BLaER1 (cell line): ENCODE data around the gene DTWD1.
"Not testable (repeated sequence)": the region's sequence is repeated elsewhere in the genome, so short reads cannot be mapped to it uniquely, and the experiment has no call there.

Source experiments
- H3K27ac ChIP-seq: shearing (Covaris generic); formaldehyde crosslinking; 2 replicates; pipeline ENCODE4 v1.8.1; 2022
- H3K27me3 ChIP-seq: shearing (Covaris generic); formaldehyde crosslinking; 2 replicates; pipeline ENCODE4 v1.8.1; 2022
- H3K36me3 ChIP-seq: shearing (Covaris generic); formaldehyde crosslinking; 2 replicates; pipeline ENCODE4 v1.8.1; 2022
- H3K4me1 ChIP-seq: shearing (Covaris generic); formaldehyde crosslinking; 2 replicates; pipeline ENCODE4 v1.8.1; 2022
- H3K4me2 ChIP-seq: shearing (Covaris generic); formaldehyde crosslinking; 2 replicates; pipeline ENCODE4 v1.8.1; 2022
- H3K4me3 ChIP-seq: shearing (Covaris generic); formaldehyde crosslinking; 2 replicates; pipeline ENCODE4 v1.8.1; 2022
- H3K9ac ChIP-seq: shearing (Covaris generic); formaldehyde crosslinking; 2 replicates; pipeline ENCODE4 v1.8.1; 2022
- H3K9me3 ChIP-seq: shearing (Covaris generic); formaldehyde crosslinking; 2 replicates; pipeline ENCODE4 v1.8.1; 2022
- H4K20me1 ChIP-seq: shearing (Covaris generic); formaldehyde crosslinking; 2 replicates; pipeline ENCODE4 v1.8.1; 2022
- Cebpa-rat ChIP-seq: shearing (Covaris generic); IDR thresholded peaks from 2 replicates; pipeline ENCODE4 v1.8.1; 2022

Gene DTWD1

DNA sequence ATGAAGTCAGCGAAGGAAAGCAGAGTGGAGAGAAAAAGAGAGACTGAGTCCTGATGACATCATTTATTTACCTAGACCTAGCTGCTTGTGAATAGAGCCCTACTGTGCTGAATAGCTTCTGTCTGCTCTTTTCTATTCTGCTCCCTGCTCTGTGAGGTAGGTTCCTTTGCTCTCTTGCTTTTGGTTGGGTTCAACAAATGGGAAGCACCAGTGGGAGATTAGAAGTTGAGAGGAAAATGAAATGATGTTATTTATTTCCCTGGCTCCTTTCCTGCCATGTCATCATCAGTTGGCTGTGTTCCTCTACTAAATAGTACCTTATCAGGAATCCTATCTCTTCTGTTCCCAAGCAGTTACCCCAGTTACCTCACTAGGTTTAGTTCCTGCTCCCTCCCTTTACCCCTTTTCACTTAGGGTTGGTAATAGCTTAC is 23.5 kb downstream of the DTWD1 start:
- no peak for TF ChIP-seq Cebpa-rat
- Histone ChIP-seq H3K4me1 (no peaks in the 10 kb centered on the region), H3K4me3 (no peak overlapping the region), H3K9ac (no peak overlapping the region), H3K9me3 (no peaks in the 10 kb centered on the region), H3K27ac (no peak overlapping the region), H3K36me3 (peaks cover 14% of the 10 kb centered on the region; the same call in 1 of the 2 replicates), H3K4me2 (no peak overlapping the region), H3K27me3 (no peaks in the 10 kb centered on the region), H4K20me1 (no peaks in the 10 kb centered on the region)

DNA sequence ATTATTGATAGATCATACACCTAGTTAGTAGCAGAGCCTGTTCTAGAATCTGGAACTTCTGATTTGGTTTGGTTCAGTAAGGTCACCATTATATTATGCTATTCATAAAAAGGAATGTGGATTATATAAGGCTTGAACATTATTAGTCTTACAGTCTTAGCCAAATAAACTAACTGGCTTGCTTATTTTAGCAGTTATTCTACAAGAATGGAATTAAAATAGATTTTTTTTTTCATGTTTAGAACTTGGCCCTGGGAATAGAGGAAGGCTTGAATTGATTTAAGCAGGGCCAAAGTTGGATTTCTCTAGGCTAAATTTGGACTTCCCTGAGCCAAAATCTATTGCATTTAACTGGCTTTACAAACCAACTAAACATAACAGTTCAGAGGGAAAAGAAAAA is 24.4 kb downstream of the DTWD1 start:
- Histone ChIP-seq H3K9me3 (no peaks in the 10 kb centered on the region), H4K20me1 (no peaks in the 10 kb centered on the region), H3K4me3 (no peak overlapping the region)

DNA sequence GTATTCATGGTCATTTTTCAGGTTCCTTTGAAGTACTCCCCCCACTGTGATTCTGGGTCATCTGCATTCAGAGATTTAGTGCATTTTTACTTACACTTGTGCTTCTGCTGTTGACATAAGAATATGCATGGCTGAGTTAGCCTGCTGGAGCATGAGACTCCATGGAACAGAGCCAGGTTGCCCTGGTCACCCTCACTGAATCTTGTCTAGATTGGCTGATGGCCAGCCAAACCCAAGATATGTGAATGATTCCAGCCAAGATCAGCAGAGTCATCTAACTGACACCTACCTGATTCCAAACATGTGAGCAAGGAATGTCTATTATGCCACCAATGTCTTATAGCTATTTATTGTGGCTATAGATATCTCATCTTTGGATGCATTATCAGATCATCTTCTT is 25.1 kb downstream of the DTWD1 start:
- H3K4me3 ChIP-seq: no peak overlapping the region
- no peaks in the 10 kb centered on the region for H3K9me3 ChIP-seq
- H3K36me3 ChIP-seq: peaks cover 14% of the 10 kb centered on the region; the same call in 1 of the 2 replicates
- no peak overlapping the region for H3K4me2 ChIP-seq
- H4K20me1 ChIP-seq: no peaks in the 10 kb centered on the region
- no peak for TF ChIP-seq Cebpa-rat
- H3K4me1 ChIP-seq: no peaks in the 10 kb centered on the region
- no peak overlapping the region for H3K9ac ChIP-seq
- no peak overlapping the region for H3K27ac ChIP-seq
- H3K27me3 ChIP-seq: no peaks in the 10 kb centered on the region

More for the DNA sequence above, 24.4 kb downstream of the DTWD1 start:
- Histone ChIP-seq H3K27ac (no peak overlapping the region), H3K4me1 (no peaks in the 10 kb centered on the region), H3K4me2 (no peak overlapping the region), H3K9ac (no peak overlapping the region), H3K36me3 (peaks cover 14% of the 10 kb centered on the region; the same call in 1 of the 2 replicates), H3K27me3 (no peaks in the 10 kb centered on the region)
- TF ChIP-seq Cebpa-rat: no peak

DNA sequence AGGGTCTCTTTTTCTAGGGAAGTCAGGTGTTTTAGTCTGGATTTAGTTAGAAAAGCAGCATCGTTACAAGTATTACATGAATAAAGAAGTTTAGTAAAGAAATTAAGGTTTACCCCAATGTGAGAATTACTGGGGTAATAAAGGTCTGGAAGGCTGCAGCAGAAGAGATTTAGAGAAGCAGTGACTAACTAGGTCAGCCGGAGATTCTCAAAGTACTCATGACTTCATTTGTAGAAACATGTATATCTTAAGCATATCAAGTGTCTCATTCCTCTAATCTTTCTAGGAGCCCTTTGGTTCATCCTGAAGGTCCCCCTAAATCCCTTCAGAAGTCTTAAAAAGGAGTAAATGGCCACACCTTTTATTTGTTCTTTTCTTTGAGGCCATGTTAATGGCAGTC is 26.0 kb downstream of the DTWD1 start:
- Histone ChIP-seq H3K9ac (no peak overlapping the region), H3K9me3 (peaks cover under 1% of the 10 kb centered on the region; the same call in 1 of the 2 replicates), H3K4me2 (no peak overlapping the region), H3K4me1 (no peaks in the 10 kb centered on the region), H3K27me3 (no peaks in the 10 kb centered on the region), H4K20me1 (no peaks in the 10 kb centered on the region), H3K36me3 (peaks cover 14% of the 10 kb centered on the region; the same call in 1 of the 2 replicates), H3K27ac (no peak overlapping the region), H3K4me3 (no peak overlapping the region)
- TF ChIP-seq Cebpa-rat: no peak

- Histone ChIP-seq H3K27me3 (no peaks in the 10 kb centered on the region), H3K9me3 (peaks cover 25% of the 10 kb centered on the region), H3K4me3 (no peak overlapping the region), H3K36me3 (no peaks in the 10 kb centered on the region), H3K4me2 (no peak overlapping the region), H4K20me1 (no peaks in the 10 kb centered on the region), H3K9ac (no peak overlapping the region), H3K4me1 (no peaks in the 10 kb centered on the region), H3K27ac (no peak overlapping the region)
- TF ChIP-seq Cebpa-rat: no peak
These were observed 29.1 kb downstream of the DTWD1 start for GRCh38 chr15:49649987-49650386.

DNA sequence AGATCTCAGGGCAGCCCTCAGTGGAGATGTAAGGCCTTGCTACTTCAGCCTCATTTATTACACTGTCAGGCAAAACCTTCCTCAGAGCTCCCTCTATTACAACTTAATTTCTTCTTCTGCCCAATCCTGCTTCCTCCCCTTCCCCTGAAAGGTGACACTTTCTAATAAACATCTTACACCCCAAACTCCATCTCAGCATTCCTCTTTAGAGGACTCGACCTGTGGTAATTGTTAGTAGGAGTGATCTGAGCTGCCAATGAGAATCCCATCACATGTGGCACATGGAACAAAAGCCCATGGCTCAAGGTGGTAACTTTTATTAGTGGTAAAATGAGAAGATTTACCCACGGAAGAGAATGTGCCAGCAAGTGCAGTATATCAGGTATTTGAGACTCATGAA is 29.8 kb downstream of the DTWD1 start:
- H3K4me3 ChIP-seq: no peak overlapping the region
- no peaks in the 10 kb centered on the region for H3K4me1 ChIP-seq
- no peak overlapping the region for H3K9ac ChIP-seq
- TF ChIP-seq Cebpa-rat: no peak
- H3K27me3 ChIP-seq: no peaks in the 10 kb centered on the region
- H3K27ac ChIP-seq: no peak overlapping the region
- peaks cover 25% of the 10 kb centered on the region for H3K9me3 ChIP-seq
- no peaks in the 10 kb centered on the region for H3K36me3 ChIP-seq
- H4K20me1 ChIP-seq: no peaks in the 10 kb centered on the region
- H3K4me2 ChIP-seq: no peak overlapping the region

- H3K4me2 ChIP-seq: no peak overlapping the region
- no peak overlapping the region for H3K9ac ChIP-seq
- TF ChIP-seq Cebpa-rat: no peak
- no peaks in the 10 kb centered on the region for H4K20me1 ChIP-seq
- peaks cover 25% of the 10 kb centered on the region for H3K9me3 ChIP-seq
- H3K27me3 ChIP-seq: no peaks in the 10 kb centered on the region
- no peak overlapping the region for H3K27ac ChIP-seq
- no peaks in the 10 kb centered on the region for H3K4me1 ChIP-seq
- no peaks in the 10 kb centered on the region for H3K36me3 ChIP-seq
- H3K4me3 ChIP-seq: no peak overlapping the region
These were observed 32.1 kb downstream of the DTWD1 start for GRCh38 chr15:49652922-49653321.

- no peak for TF ChIP-seq Cebpa-rat
- H3K9me3 ChIP-seq: peaks cover 25% of the 10 kb centered on the region
- H3K4me2 ChIP-seq: no peak overlapping the region
- H3K36me3 ChIP-seq: no peaks in the 10 kb centered on the region
- H3K4me3 ChIP-seq: no peak overlapping the region
- H3K9ac ChIP-seq: no peak overlapping the region
- no peaks in the 10 kb centered on the region for H3K4me1 ChIP-seq
- no peaks in the 10 kb centered on the region for H4K20me1 ChIP-seq
- H3K27ac ChIP-seq: no peak overlapping the region
- no peaks in the 10 kb centered on the region for H3K27me3 ChIP-seq
These were observed 35.9 kb downstream of the DTWD1 start for GRCh38 chr15:49656734-49657133.

DNA sequence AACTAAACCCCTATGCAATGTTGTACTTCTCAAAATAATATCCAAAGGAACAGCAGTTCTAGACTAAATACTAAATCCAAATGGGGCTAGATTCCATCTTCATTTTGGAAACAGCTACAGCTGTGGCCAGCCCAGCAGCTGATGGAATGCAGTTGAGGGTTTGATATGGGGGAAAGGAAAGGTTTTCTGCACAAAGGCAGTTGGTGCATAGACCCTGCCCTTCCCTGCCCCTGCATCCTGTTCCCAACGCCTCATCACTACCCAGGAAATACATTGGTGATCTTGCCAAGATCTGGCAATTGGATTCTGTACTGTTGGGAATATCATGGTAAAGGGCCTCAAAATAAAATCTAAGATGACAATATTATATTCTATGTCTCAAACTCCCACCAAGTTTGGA is 43.9 kb downstream of the DTWD1 start:
- Histone ChIP-seq H3K9me3 (no peaks in the 10 kb centered on the region), H3K4me1 (no peaks in the 10 kb centered on the region), H3K4me3 (no peak overlapping the region), H4K20me1 (no peaks in the 10 kb centered on the region), H3K4me2 (no peak overlapping the region), H3K36me3 (no peaks in the 10 kb centered on the region), H3K9ac (no peak overlapping the region), H3K27ac (no peak overlapping the region), H3K27me3 (no peaks in the 10 kb centered on the region)
- no peak for TF ChIP-seq Cebpa-rat

- H3K36me3 ChIP-seq, H3K27me3 ChIP-seq, H3K4me2 ChIP-seq, H3K9ac ChIP-seq, H3K27ac ChIP-seq, H3K4me1 ChIP-seq, H3K9me3 ChIP-seq, H4K20me1 ChIP-seq, H3K4me3 ChIP-seq: not testable (repeated sequence)
These were observed 45.6 kb downstream of the DTWD1 start for GRCh38 chr15:49666486-49666885.

- H3K4me1 ChIP-seq: no peaks in the 10 kb centered on the region
- H3K9ac ChIP-seq: no peak overlapping the region
- no peak overlapping the region for H3K27ac ChIP-seq
- H3K4me3 ChIP-seq: no peak overlapping the region
- no peak overlapping the region for H3K4me2 ChIP-seq
- H4K20me1 ChIP-seq: no peaks in the 10 kb centered on the region
- H3K9me3 ChIP-seq: no peaks in the 10 kb centered on the region
- no peaks in the 10 kb centered on the region for H3K27me3 ChIP-seq
- H3K36me3 ChIP-seq: no peaks in the 10 kb centered on the region
- no peak for TF ChIP-seq Cebpa-rat
These were observed 48.4 kb downstream of the DTWD1 start for GRCh38 chr15:49669288-49669687.
